Measurements from ENCODE around the gene CPT1C.

CPT1C gene

DNA sequence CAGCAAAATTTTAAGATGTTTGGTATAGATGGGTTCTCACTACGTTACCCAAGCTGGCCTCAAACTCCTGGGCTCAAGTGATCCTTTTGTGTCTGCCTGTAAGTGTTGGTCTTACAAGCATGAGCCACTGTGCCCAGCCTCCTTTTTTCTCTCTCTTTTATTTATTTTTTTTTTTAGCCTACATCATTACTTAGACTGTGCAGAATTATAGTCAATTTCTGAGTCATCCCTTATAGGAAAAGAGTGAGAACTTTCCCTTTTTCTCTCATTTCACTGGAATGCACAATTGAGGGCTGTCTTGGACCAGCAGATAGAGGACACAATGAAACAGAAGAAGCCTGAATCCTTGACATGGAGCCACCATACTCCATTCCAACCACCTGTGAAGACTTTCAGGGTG is 58.9 kb downstream of the CPT1C start:
- Histone ChIP-seq H3K36me3 (replicated peaks) (no peaks in the 10 kb centered on the region), H3K4me3 (ENCODE audit: low read depth, low read length) (no peak overlapping the region), H3K27ac (no peak overlapping the region), H3K27me3 (replicated peaks) (no peaks in the 10 kb centered on the region)
- in situ Hi-C loops (cut with HindIII; ENCODE audit: low pct_ligation_motif_present, low sequenced_read_pairs) = no loop called here
- TF ChIP-seq, protein P1, sequence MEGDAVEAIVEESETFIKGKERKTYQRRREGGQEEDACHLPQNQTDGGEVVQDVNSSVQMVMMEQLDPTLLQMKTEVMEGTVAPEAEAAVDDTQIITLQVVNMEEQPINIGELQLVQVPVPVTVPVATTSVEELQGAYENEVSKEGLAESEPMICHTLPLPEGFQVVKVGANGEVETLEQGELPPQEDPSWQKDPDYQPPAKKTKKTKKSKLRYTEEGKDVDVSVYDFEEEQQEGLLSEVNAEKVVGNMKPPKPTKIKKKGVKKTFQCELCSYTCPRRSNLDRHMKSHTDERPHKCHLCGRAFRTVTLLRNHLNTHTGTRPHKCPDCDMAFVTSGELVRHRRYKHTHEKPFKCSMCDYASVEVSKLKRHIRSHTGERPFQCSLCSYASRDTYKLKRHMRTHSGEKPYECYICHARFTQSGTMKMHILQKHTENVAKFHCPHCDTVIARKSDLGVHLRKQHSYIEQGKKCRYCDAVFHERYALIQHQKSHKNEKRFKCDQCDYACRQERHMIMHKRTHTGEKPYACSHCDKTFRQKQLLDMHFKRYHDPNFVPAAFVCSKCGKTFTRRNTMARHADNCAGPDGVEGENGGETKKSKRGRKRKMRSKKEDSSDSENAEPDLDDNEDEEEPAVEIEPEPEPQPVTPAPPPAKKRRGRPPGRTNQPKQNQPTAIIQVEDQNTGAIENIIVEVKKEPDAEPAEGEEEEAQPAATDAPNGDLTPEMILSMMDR (IDR thresholded peaks at IDR 0.05; ENCODE audit: low read depth, low read length, missing control alignments) = no peak
- no peak for DNase-seq

DNA sequence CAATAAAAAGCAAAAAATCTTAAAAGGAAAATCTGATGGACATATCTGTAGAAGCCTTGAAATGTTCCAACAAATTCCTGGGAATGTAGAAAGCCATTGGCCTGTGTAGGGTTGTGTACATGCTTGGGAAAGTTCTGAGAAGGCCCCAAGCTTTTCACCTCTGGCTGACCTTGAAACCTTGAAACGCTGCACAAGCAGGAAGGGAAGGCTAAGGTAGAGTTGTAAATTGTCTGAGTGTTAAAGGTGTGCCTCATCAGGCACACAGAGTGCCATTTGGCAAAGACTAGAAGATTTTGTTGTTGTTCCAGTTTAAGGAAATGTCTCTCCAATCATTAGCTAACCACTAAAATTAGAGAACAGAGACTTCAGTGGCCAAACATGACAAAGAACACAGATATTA is 61.8 kb downstream of the CPT1C start:
- Histone ChIP-seq H3K36me3 (replicated peaks) (no peaks in the 10 kb centered on the region), H3K27ac (no peak overlapping the region), H3K4me3 (ENCODE audit: low read depth, low read length) (no peak overlapping the region), H3K27me3 (replicated peaks) (no peaks in the 10 kb centered on the region)
- TF ChIP-seq, protein P1 (IDR thresholded peaks at IDR 0.05; ENCODE audit: low read depth, low read length, missing control alignments) = no peak
- in situ Hi-C loops (cut with HindIII; ENCODE audit: low pct_ligation_motif_present, low sequenced_read_pairs) = no loop called here
- DNase-seq = no peak

DNA sequence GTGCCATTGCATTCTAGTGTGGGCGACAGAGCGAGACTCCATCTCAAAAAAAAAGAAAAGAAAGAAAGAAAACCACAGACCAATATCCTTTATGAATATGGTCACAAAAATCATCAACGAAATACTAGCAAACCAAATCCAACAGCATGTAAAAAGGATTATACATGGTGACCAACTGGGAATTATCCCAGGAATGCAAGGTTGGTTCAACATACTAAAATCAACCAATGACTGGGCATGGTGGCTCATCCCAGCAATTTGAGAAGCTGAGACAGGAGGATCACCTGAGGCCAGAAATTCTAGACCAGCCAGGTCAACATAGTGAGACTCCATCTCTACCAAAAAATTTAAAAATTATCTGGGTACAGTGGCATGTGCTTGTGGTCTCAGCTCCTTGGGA is 65.0 kb downstream of the CPT1C start:
- Histone ChIP-seq H3K4me3 (ENCODE audit: low read depth, low read length) (no peak overlapping the region), H3K36me3 (replicated peaks) (no peaks in the 10 kb centered on the region), H3K27ac (no peak overlapping the region), H3K27me3 (replicated peaks) (no peaks in the 10 kb centered on the region)
- TF ChIP-seq, protein P1 (IDR thresholded peaks at IDR 0.05; ENCODE audit: low read depth, low read length, missing control alignments) = no peak
- no peak for DNase-seq
- in situ Hi-C loops (cut with HindIII; ENCODE audit: low pct_ligation_motif_present, low sequenced_read_pairs) = no loop called here

DNA sequence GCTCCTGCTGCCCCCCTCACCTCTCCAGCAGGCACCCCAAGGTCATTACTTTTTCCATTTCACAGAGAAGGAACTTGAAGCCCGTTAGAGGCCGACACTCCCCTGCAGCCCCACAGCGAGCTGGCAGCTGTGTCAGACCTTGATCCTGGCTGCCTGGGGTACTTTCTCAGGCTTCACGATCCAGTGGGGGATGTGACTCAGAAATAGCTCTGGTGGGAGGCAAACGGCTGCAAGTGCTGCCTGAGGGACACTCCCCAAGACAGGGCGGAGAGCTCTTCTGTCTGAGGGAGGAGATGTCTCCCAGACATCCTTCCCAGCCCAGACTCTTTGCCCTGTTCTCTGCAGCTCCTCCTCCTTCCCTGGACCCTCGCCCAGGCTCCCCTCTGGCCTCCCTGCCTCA is 67.4 kb downstream of the CPT1C start:
- DNase-seq = peak; percentile 62
- Histone ChIP-seq H3K27me3 (replicated peaks) (no peaks in the 10 kb centered on the region), H3K36me3 (replicated peaks) (no peaks in the 10 kb centered on the region), H3K27ac (peak overlapping the region; percentile 51), H3K4me3 (ENCODE audit: low read depth, low read length) (no peak overlapping the region)
- TF ChIP-seq, protein P1 (IDR thresholded peaks at IDR 0.05; ENCODE audit: low read depth, low read length, missing control alignments) = no peak
- in situ Hi-C loops (cut with HindIII; ENCODE audit: low pct_ligation_motif_present, low sequenced_read_pairs) = no loop called here

DNA sequence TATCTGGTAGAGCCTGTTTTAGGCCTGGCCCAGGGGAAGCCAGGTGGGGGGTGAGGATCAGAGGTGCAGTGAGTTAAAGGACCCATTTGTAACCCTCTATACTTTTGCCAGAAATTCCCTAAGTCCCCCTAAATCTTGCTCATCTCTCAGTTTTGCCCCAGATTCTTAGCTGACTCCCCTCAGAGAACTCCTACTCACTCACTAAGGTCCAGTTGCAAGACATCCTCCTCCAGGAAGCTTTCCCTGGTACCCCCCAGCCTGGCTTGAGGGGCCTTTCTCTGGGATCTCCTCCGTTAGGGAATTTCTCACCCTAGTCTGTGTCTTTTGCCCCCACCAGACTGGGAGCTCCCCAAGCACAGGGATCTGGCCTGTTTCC is 70.3 kb downstream of the CPT1C start:
- TF ChIP-seq, protein P1 (IDR thresholded peaks at IDR 0.05; ENCODE audit: low read depth, low read length, missing control alignments) = no peak
- no peak overlapping the region for H3K4me3 ChIP-seq (ENCODE audit: low read depth, low read length)
- in situ Hi-C loops (cut with HindIII; ENCODE audit: low pct_ligation_motif_present, low sequenced_read_pairs) = no loop called here
- H3K27me3 ChIP-seq (replicated peaks) = no peaks in the 10 kb centered on the region
- no peak overlapping the region for H3K27ac ChIP-seq
- H3K36me3 ChIP-seq (replicated peaks) = no peaks in the 10 kb centered on the region
- no peak for DNase-seq

DNA sequence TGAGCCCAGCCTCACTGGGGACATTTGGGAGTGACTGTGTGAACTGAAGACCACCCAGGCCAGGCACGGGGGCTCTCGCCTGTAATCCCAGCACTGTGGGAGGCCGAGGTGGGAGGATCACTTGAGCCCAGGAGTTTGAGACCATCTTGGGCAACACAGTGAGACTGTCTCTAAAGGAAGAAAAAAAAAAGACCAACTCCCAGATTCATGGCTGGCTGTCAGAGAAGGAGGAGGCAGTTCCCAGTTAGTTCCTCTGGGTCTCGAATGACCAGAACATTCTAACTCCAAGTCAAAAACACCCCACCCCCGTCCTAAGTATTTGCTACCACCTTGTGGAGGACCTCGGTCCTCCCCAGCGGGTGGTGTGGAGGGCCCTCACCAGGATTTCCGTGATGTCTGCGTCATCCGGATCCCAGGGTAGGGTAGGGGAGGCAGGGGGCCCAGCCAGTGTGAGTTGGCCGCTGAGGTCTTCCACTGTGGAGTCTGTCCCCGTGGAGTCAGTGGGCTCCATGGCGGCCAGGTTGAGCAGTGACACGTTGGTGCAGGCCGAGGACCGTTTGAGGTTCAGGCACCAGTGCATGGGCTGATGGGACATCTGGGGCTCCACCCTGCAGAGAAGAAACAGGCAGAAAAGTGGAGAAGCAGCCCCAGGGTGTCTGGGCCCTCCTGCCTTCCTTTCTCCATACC is 70.9 kb downstream of the CPT1C start:
- no peaks in the 10 kb centered on the region for H3K27me3 ChIP-seq (replicated peaks)
- H3K4me3 ChIP-seq (ENCODE audit: low read depth, low read length) = no peak overlapping the region
- TF ChIP-seq, protein P1 (IDR thresholded peaks at IDR 0.05; ENCODE audit: low read depth, low read length, missing control alignments) = peak; percentile 47
- H3K27ac ChIP-seq = no peak overlapping the region
- no peaks in the 10 kb centered on the region for H3K36me3 ChIP-seq (replicated peaks)
- DNase-seq = peak; percentile 14
- in situ Hi-C loops (cut with HindIII; ENCODE audit: low pct_ligation_motif_present, low sequenced_read_pairs) = no loop called here
